Prostate gland (tissue), 2 donors: Measurements from ENCODE around the gene CD96. TPM values are rescaled to one million over a fixed set of nuclear protein-coding genes. Genes with fewer than 3 reads are reported as not detected.

ENCODE experiments used
- DNase-seq: peaks from one replicate; pipeline ENCODE4 v3.0.0-alpha.2; 2019; ENCODE audit warnings: low spot score
- H3K27ac ChIP-seq, 2 donors: fragments of 200-600 bp; sonication (generic); 2 replicates each; pipeline ENCODE4 v1.5.1; 2017 to 2019
- H3K27me3 ChIP-seq: fragments of 200-600 bp; sonication (generic); replicated peaks from 2 replicates; pipeline ENCODE4 v1.5.1; 2019; ENCODE audit not compliant: insufficient read depth
- H3K36me3 ChIP-seq, 2 donors: fragments of 200-600 bp; sonication (generic); 1 replicate in 1 of 2; 2 replicates in 1 of 2; pipeline versions ENCODE4 v1.5.1 to v1.8.1; 2017 to 2019
- H3K4me1 ChIP-seq: fragments of 200-600 bp; sonication (generic); replicated peaks from 2 replicates; pipeline ENCODE4 v1.5.1; 2019
- H3K4me3 ChIP-seq, 2 donors: fragments of 200-600 bp; sonication (generic); 2 replicates each; pipeline ENCODE4 v1.5.1; 2017 to 2019
- H3K9me3 ChIP-seq: fragments of 200-600 bp; sonication (generic); 2 replicates; pipeline ENCODE4 v1.5.1; 2017
- POLR2A ChIP-seq: fragments of 450-650 bp; IDR thresholded peaks from one replicate; pipeline ENCODE4 v1.6.1; 2016; ENCODE audit warnings: antibody characterized with exemption, mild to moderate bottlenecking
- POLR2AphosphoS5 ChIP-seq: sonication (generic); formaldehyde crosslinking; IDR thresholded peaks from one replicate; pipeline ENCODE4 v1.6.1; 2017; ENCODE audit warnings: antibody characterized with exemption
- WGBS: methylation state at CpG from one replicate; pipeline ENCODE4 v1.1.5; 2018; 5-methylcytosine and 5-hydroxymethylcytosine counted together
- intact Hi-C: fragments of 100-400 bp; cut with DNase I; formaldehyde crosslinking; loops from one replicate; pipeline ENCODE4 v1.14.2; 2022
- total RNA-seq, 2 donors: library from RNA; depleted of rRNA; stranded (reverse); fragments of >200 nt; gene quantifications; one replicate each; pipeline ENCODE4 v1.1.0, GENCODE V29; 2016
- TF ChIP-seq, protein P1 (sequence below), 4 experiments: fragments of 200-600 bp in 2 of 4; fragments of 450-650 bp in 2 of 4; sonication (generic) in 2 of 4; IDR thresholded peaks; 1 replicate in 3 of 4; 2 replicates in 1 of 4; pipeline ENCODE4 v1.5.1; 2016 to 2019; ENCODE audit warnings: antibody characterized with exemption in 4 of 4, mild to moderate bottlenecking in 2 of 4, moderate library complexity in 2 of 4

The CD96 gene
- total RNA-seq, 2 donors from 2014 or later = 0.45 to 2.2 TPM

GRCh38 chr3:111592936-111593335 lies 50.9 kb downstream of the CD96 start:
- no peak overlapping the region for H3K4me3 ChIP-seq
- intact Hi-C loops = no loop called here
- no peak overlapping the region for H3K27ac ChIP-seq

GRCh38 chr3:111593666-111594065 lies 51.7 kb downstream of the CD96 start:
- Histone ChIP-seq H3K4me1 (no peaks in the 10 kb centered on the region), H3K27me3 (no peaks in the 10 kb centered on the region), H3K9me3 (no peaks in the 10 kb centered on the region), H3K36me3 (no peaks in the 10 kb centered on the region), H3K4me3 (no peak overlapping the region), H3K27ac (no peak overlapping the region)
- TF ChIP-seq POLR2AphosphoS5 (no peak), POLR2A (no peak)
- TF ChIP-seq, protein P1, sequence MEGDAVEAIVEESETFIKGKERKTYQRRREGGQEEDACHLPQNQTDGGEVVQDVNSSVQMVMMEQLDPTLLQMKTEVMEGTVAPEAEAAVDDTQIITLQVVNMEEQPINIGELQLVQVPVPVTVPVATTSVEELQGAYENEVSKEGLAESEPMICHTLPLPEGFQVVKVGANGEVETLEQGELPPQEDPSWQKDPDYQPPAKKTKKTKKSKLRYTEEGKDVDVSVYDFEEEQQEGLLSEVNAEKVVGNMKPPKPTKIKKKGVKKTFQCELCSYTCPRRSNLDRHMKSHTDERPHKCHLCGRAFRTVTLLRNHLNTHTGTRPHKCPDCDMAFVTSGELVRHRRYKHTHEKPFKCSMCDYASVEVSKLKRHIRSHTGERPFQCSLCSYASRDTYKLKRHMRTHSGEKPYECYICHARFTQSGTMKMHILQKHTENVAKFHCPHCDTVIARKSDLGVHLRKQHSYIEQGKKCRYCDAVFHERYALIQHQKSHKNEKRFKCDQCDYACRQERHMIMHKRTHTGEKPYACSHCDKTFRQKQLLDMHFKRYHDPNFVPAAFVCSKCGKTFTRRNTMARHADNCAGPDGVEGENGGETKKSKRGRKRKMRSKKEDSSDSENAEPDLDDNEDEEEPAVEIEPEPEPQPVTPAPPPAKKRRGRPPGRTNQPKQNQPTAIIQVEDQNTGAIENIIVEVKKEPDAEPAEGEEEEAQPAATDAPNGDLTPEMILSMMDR (IDR thresholded peaks at IDR 0.05) = no peak
- DNase-seq = no peak
- 94% methylated on average over 9 of the region's 9 CpGs for WGBS
- intact Hi-C loops = no loop called here

More at GRCh38 chr3:111592936-111593335, 50.9 kb downstream of the CD96 start:
- no peak for DNase-seq
- Histone ChIP-seq H3K27me3 (no peaks in the 10 kb centered on the region), H3K4me1 (no peaks in the 10 kb centered on the region), H3K9me3 (no peaks in the 10 kb centered on the region), H3K36me3 (no peaks in the 10 kb centered on the region)
- WGBS = 87% methylated on average over 5 of the region's 5 CpGs
- TF ChIP-seq, protein P1 (IDR thresholded peaks at IDR 0.05) = no peak
- TF ChIP-seq POLR2AphosphoS5 (no peak), POLR2A (no peak)

- no peaks in the 10 kb centered on the region for H3K4me1 ChIP-seq
- TF ChIP-seq POLR2A = no peak
- TF ChIP-seq, protein P1 (IDR thresholded peaks at IDR 0.05) = no peak
- TF ChIP-seq POLR2AphosphoS5 = no peak
- DNase-seq = no peak
- 90% methylated on average over 2 of the region's 2 CpGs for WGBS
- no peaks in the 10 kb centered on the region for H3K36me3 ChIP-seq
- H3K27me3 ChIP-seq = no peaks in the 10 kb centered on the region
- H3K9me3 ChIP-seq = no peaks in the 10 kb centered on the region
- no peak overlapping the region for H3K4me3 ChIP-seq
- H3K27ac ChIP-seq = no peak overlapping the region
- intact Hi-C loops = no loop called here
Observed at GRCh38 chr3:111594205-111594604, 52.2 kb downstream of the CD96 start.

GRCh38 chr3:111594781-111595180 lies 52.8 kb downstream of the CD96 start:
- no peak overlapping the region for H3K4me3 ChIP-seq
- TF ChIP-seq POLR2A (no peak), POLR2AphosphoS5 (no peak)
- TF ChIP-seq, protein P1 (IDR thresholded peaks at IDR 0.05) = no peak
- no peaks in the 10 kb centered on the region for H3K27me3 ChIP-seq
- H3K9me3 ChIP-seq = no peaks in the 10 kb centered on the region
- no peaks in the 10 kb centered on the region for H3K4me1 ChIP-seq
- WGBS = 0% methylated on average over 1 of the region's 1 CpG
- intact Hi-C loops = no loop called here
- no peak overlapping the region for H3K27ac ChIP-seq
- no peak for DNase-seq
- no peaks in the 10 kb centered on the region for H3K36me3 ChIP-seq

GRCh38 chr3:111595232-111595631 lies 53.2 kb downstream of the CD96 start, which contains the start of gene ZBED2:
TSS of gene ZBED2 (minus strand) at chr3:111595346. CDS start at chr3:111594201, 1,145 bp downstream.
- no peak for DNase-seq
- H3K27ac ChIP-seq = no peak within 1 kb of the TSS
- no peaks in the 10 kb centered on the region for H3K36me3 ChIP-seq
- intact Hi-C loops = no loop called here
- no peak within 1 kb of the TSS for H3K4me3 ChIP-seq
- H3K27me3 ChIP-seq = no peaks in the 10 kb centered on the region
- TF ChIP-seq POLR2A = no peak
- TF ChIP-seq POLR2AphosphoS5 = no peak
- TF ChIP-seq, protein P1 (IDR thresholded peaks at IDR 0.05) = no peak
- H3K9me3 ChIP-seq = no peaks in the 10 kb centered on the region
- 63% methylated on average over 2 of the region's 2 CpGs for WGBS
- no peaks in the 10 kb centered on the region for H3K4me1 ChIP-seq
